HEK293 (cell line): ENCODE measurements around the gene SETD9.

Experiments
- CTCF ChIA-PET: fragments of 350-600 bp; formaldehyde crosslinking; extraction: SDS; loops from one replicate; lab custom pipeline; 2021; ENCODE audit warnings: antibody characterized with exemption; lab: Yijun Ruan, JAX
- POLR2A ChIA-PET: fragments of 300-600 bp; formaldehyde crosslinking; extraction: SDS; loops from one replicate; lab custom pipeline; 2020; ENCODE audit warnings: antibody characterized with exemption, inconsistent platforms; lab: Yijun Ruan, JAX
- H3K27ac ChIP-seq: fragments of 200-500 bp; sonication (Bioruptor generic); 2 replicates; pipeline ENCODE4 v1.5.1; 2014; ENCODE audit warnings: low read depth, low read length, control low read depth, inconsistent platforms; ENCODE audit errors: extremely low read depth
- H3K36me3 ChIP-seq, 2 experiments: fragments of 200-500 bp in 1 of 2; sonication (Bioruptor generic) in 1 of 2; 1 replicate in 1 of 2; 2 replicates in 1 of 2; pipeline ENCODE4 v1.5.1; 2014 to 2017; ENCODE audit warnings: inconsistent platforms in 2 of 2, low read length in 2 of 2; ENCODE audit not compliant: control insufficient read depth in 2 of 2, insufficient read depth in 1 of 2
- H3K4me1 ChIP-seq: fragments of 200-500 bp; sonication (Bioruptor generic); 2 replicates; pipeline ENCODE4 v1.5.1; 2014; ENCODE audit warnings: mild to moderate bottlenecking, low read length, inconsistent platforms; ENCODE audit not compliant: control insufficient read depth, insufficient read depth
- H3K4me3 ChIP-seq: 2 replicates; pipeline ENCODE4 v1.5.1; 2011; ENCODE audit warnings: low read depth, mild to moderate bottlenecking, control low read depth, low read length, moderate library complexity
- H3K9me3 ChIP-seq: fragments of 200-500 bp; sonication (Bioruptor generic); 2 replicates; pipeline ENCODE4 v1.5.1; 2014; ENCODE audit warnings: low read depth, low read length, inconsistent platforms; ENCODE audit not compliant: control insufficient read depth, insufficient read depth
- BCL11B ChIP-seq: fragments of 450-650 bp; formaldehyde crosslinking; IDR thresholded peaks from 2 replicates; pipeline ENCODE4 v1.5.1; 2016; ENCODE audit warnings: low read depth, missing biosample characterization, missing genetic modification characterization
- GLI4 ChIP-seq: fragments of 450-650 bp; formaldehyde crosslinking; IDR thresholded peaks from 2 replicates; pipeline ENCODE4 v1.5.1; 2016; ENCODE audit warnings: missing biosample characterization, missing genetic modification characterization
- KLF1 ChIP-seq: fragments of 450-650 bp; formaldehyde crosslinking; IDR thresholded peaks from 2 replicates; pipeline ENCODE4 v1.5.1; 2016; ENCODE audit warnings: missing biosample characterization, missing genetic modification characterization
- KLF7 ChIP-seq: fragments of 450-650 bp; formaldehyde crosslinking; IDR thresholded peaks from 2 replicates; pipeline ENCODE4 v1.5.1; 2016; ENCODE audit warnings: missing biosample characterization, missing genetic modification characterization, borderline replicate concordance
- SP3 ChIP-seq: fragments of 450-650 bp; formaldehyde crosslinking; IDR thresholded peaks from 2 replicates; pipeline ENCODE4 v1.5.1; 2016; ENCODE audit warnings: missing biosample characterization, missing genetic modification characterization
- TCF7L2 ChIP-seq: IDR thresholded peaks from 2 replicates; pipeline ENCODE4 v1.6.1; 2011; ENCODE audit warnings: low read depth, mild to moderate bottlenecking, inconsistent platforms, low read length, moderate library complexity, borderline replicate concordance
- WT1 ChIP-seq: fragments of 450-650 bp; formaldehyde crosslinking; IDR thresholded peaks from 2 replicates; pipeline ENCODE4 v1.5.1; 2016; ENCODE audit warnings: missing biosample characterization, missing genetic modification characterization
- YY1 ChIP-seq: fragments of 450-650 bp; formaldehyde crosslinking; IDR thresholded peaks from 2 replicates; pipeline ENCODE4 v1.5.1; 2018; ENCODE audit warnings: missing biosample characterization, missing genetic modification characterization
- ZBTB1 ChIP-seq: fragments of 450-650 bp; formaldehyde crosslinking; IDR thresholded peaks from 2 replicates; pipeline ENCODE4 v1.5.1; 2016; ENCODE audit warnings: missing biosample characterization, missing genetic modification characterization
- ZBTB21 ChIP-seq: fragments of 450-650 bp; formaldehyde crosslinking; IDR thresholded peaks from 2 replicates; pipeline ENCODE4 v1.5.1; 2017; ENCODE audit warnings: missing biosample characterization, missing genetic modification characterization
- ZBTB44 ChIP-seq: fragments of 450-650 bp; IDR thresholded peaks from 2 replicates; pipeline ENCODE4 v1.5.1; 2018; ENCODE audit warnings: missing biosample characterization, mild to moderate bottlenecking, missing genetic modification characterization
- ZNF10 ChIP-seq: fragments of 450-650 bp; formaldehyde crosslinking; IDR thresholded peaks from 2 replicates; pipeline ENCODE4 v1.5.1; 2017; ENCODE audit warnings: missing biosample characterization, missing genetic modification characterization
- ZNF112 ChIP-seq: fragments of 450-650 bp; formaldehyde crosslinking; IDR thresholded peaks from 2 replicates; pipeline ENCODE4 v1.5.0; 2017; ENCODE audit warnings: missing biosample characterization, missing genetic modification characterization
- ZNF133 ChIP-seq: fragments of 450-650 bp; formaldehyde crosslinking; IDR thresholded peaks from 2 replicates; pipeline ENCODE4 v1.5.1; 2016; ENCODE audit warnings: missing biosample characterization, missing genetic modification characterization
- ZNF138 ChIP-seq: fragments of 450-650 bp; formaldehyde crosslinking; IDR thresholded peaks from 2 replicates; pipeline ENCODE4 v1.5.1; 2016; ENCODE audit warnings: missing biosample characterization, missing genetic modification characterization, borderline replicate concordance
- ZNF157 ChIP-seq: fragments of 450-650 bp; formaldehyde crosslinking; IDR thresholded peaks from 2 replicates; pipeline ENCODE4 v1.5.1; 2016; ENCODE audit warnings: missing biosample characterization, missing genetic modification characterization
- ZNF211 ChIP-seq: fragments of 450-650 bp; formaldehyde crosslinking; IDR thresholded peaks from 2 replicates; pipeline ENCODE4 v1.5.1; 2016; ENCODE audit warnings: low read depth, missing biosample characterization, missing genetic modification characterization
- ZNF214 ChIP-seq: fragments of 450-650 bp; formaldehyde crosslinking; IDR thresholded peaks from 2 replicates; pipeline ENCODE4 v1.5.1; 2017; ENCODE audit warnings: missing biosample characterization, mild to moderate bottlenecking, missing genetic modification characterization, borderline replicate concordance
- ZNF26 ChIP-seq: fragments of 450-650 bp; formaldehyde crosslinking; IDR thresholded peaks from 2 replicates; pipeline ENCODE4 v1.5.1; 2016; ENCODE audit warnings: missing biosample characterization, missing genetic modification characterization
- ZNF354C ChIP-seq: fragments of 450-650 bp; formaldehyde crosslinking; IDR thresholded peaks from 2 replicates; pipeline ENCODE4 v1.5.1; 2016; ENCODE audit warnings: missing biosample characterization, missing genetic modification characterization, low read depth, borderline replicate concordance
- ZNF549 ChIP-seq: fragments of 450-650 bp; IDR thresholded peaks from 2 replicates; pipeline ENCODE4 v1.5.1; 2018; ENCODE audit warnings: missing biosample characterization, missing genetic modification characterization, mild to moderate bottlenecking, inconsistent platforms, moderate library complexity
- ZNF670 ChIP-seq: fragments of 450-650 bp; formaldehyde crosslinking; IDR thresholded peaks from 2 replicates; pipeline ENCODE4 v1.5.1; 2016; ENCODE audit warnings: missing biosample characterization, missing genetic modification characterization, low read depth
- ZNF692 ChIP-seq: fragments of 450-650 bp; formaldehyde crosslinking; IDR thresholded peaks from 2 replicates; pipeline ENCODE4 v1.5.1; 2016; ENCODE audit warnings: missing biosample characterization, missing genetic modification characterization
- ZNF747 ChIP-seq: fragments of 450-650 bp; formaldehyde crosslinking; IDR thresholded peaks from 2 replicates; pipeline ENCODE4 v1.5.1; 2016; ENCODE audit warnings: missing biosample characterization, missing genetic modification characterization
- ZNF777 ChIP-seq: fragments of 450-650 bp; formaldehyde crosslinking; IDR thresholded peaks from 2 replicates; pipeline ENCODE4 v1.5.1; 2017; ENCODE audit warnings: missing biosample characterization, missing genetic modification characterization, borderline replicate concordance
- ZSCAN5A ChIP-seq: fragments of 450-650 bp; formaldehyde crosslinking; IDR thresholded peaks from 2 replicates; pipeline ENCODE4 v1.5.1; 2016; ENCODE audit warnings: missing biosample characterization, missing genetic modification characterization

Gene SETD9

GRCh38 chr5:56938858-56939257, 29.5 kb downstream of the SETD9 start (continued):
- no peak for TF ChIP-seq ZNF777 (tag by site-specific recombination)
- no peak for TF ChIP-seq ZNF26 (tag by site-specific recombination)

- TF ChIP-seq YY1 (no peak), ZNF10 (tag by site-specific recombination) (no peak), ZNF138 (no peak), ZNF549 (no peak), ZBTB21 (no peak), ZNF747 (tag by site-specific recombination) (no peak), ZBTB44 (no peak), ZNF133 (tag by site-specific recombination) (no peak), ZNF112 (tag by site-specific recombination) (no peak), GLI4 (tag by site-specific recombination) (no peak), ZNF214 (no peak), ZBTB1 (tag by site-specific recombination) (no peak), KLF1 (tag by site-specific recombination) (no peak), ZNF26 (tag by site-specific recombination) (no peak), BCL11B (no peak), ZNF211 (tag by site-specific recombination) (no peak), TCF7L2 (no peak), ZNF670 (tag by site-specific recombination) (no peak), WT1 (tag by site-specific recombination) (no peak)
- CTCF ChIA-PET: no interaction called here
- H3K27ac ChIP-seq: no peak overlapping the region
- no peaks in the 10 kb centered on the region for H3K4me1 ChIP-seq
- POLR2A ChIA-PET: no interaction called here
- H3K36me3 ChIP-seq: peaks cover 49 to 95% of the 10 kb centered on the region in 2 experiments
- H3K9me3 ChIP-seq: no peaks in the 10 kb centered on the region
- no peak overlapping the region for H3K4me3 ChIP-seq
These were observed 32.6 kb downstream of the SETD9 start for GRCh38 chr5:56941981-56942380.

- 0 out of 2 replicates have a peak, but pooled peaks cover 5% of the 10 kb centered on the region for H3K4me1 ChIP-seq
- H3K27ac ChIP-seq: no peak overlapping the region
- no peak overlapping the region for H3K4me3 ChIP-seq
- H3K36me3 ChIP-seq: peaks cover 37 to 67% of the 10 kb centered on the region in 2 experiments
- ChIA-PET CTCF (no interaction called here), POLR2A (no interaction called here)
- H3K9me3 ChIP-seq: no peaks in the 10 kb centered on the region
- TF ChIP-seq ZNF354C (tag by site-specific recombination) (no peak), KLF7 (tag by site-specific recombination) (no peak), ZNF157 (tag by site-specific recombination) (no peak), ZNF692 (tag by site-specific recombination) (no peak), SP3 (tag by site-specific recombination) (no peak), ZSCAN5A (tag by site-specific recombination) (no peak), ZNF133 (tag by site-specific recombination) (no peak)
These were observed 37.7 kb downstream of the SETD9 start for GRCh38 chr5:56947052-56947451.
